ENCODE data around the gene PLAAT3.
"Not testable (repeated sequence)": the region's sequence is repeated elsewhere in the genome, so short reads cannot be mapped to it uniquely, and the experiment has no call there.

PLAAT3 gene

DNA sequence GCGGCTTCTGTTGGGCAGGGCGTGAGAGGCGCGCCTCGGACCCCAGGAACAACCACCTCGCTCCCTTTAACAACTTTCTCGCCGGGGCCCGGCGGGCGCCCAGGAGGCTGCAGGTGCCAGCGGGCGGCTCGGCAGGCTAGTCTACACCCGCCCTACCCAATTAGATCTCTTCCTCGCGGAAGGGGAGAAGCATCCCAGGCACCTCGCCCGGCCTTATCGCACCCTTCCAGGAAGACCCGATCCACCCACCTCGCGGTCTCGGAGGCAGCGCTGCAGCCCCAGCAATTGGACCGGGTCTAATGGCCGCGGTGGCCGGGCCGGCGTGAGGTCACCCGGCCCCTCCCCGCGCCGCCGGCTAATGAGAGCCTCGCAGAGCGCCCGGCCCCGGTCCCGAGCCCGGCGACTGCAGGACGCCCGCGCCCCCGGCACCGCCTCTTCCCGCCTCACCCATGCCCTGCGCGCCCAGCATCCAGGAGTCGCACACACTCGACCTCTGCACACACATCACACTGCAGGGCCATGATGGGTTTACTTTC is at the start of gene PLAAT3:
Gene PLAAT3, minus strand, starts transcription at position 298 of the 536 bp plus-strand sequence. CDS start 419 bp downstream, outside the sequence.
- no peak for TF ChIP-seq POLR2AphosphoS5 (IDR thresholded peaks at IDR 0.05; ENCODE audit: borderline replicate concordance, low read depth, low read length)
- no peak for DNase-seq (ENCODE audit: low read depth, low spot score)
- no peak within 1 kb of the TSS for H3K27ac ChIP-seq

DNA sequence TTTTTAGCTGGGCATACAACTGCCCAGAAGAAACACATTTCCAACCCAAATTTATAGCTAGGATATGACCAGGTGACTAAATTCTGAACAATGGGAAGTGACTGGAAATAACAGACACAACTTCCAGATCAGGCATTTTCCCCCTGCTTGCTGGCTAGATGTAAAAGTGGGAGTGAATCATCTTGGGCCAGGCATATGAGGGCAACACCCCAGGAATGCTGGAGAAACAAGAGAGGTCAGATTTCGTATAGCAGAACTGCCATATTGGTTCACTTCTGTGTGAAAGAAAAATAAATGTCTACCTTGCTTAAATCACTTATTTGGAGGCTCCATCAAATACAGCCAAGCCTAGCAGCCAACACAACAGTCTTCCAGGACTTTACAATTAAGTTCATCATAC is 49.6 kb upstream of the PLAAT3 start:
- no peak overlapping the region for H3K4me3 ChIP-seq
- no peak for DNase-seq (ENCODE audit: low read depth, low spot score)
- no peaks in the 10 kb centered on the region for H3K9me3 ChIP-seq (ENCODE audit: low read depth, low read length)
- H3K9ac ChIP-seq (ENCODE audit: insufficient read length) = no peak overlapping the region
- TF ChIP-seq EZH2 (IDR thresholded peaks at IDR 0.05) (no peak), FOXP2 (optimal IDR thresholded peaks at IDR 0.05; ENCODE audit: control extremely low read depth, extremely low read length, insufficient read depth) (no peak), POLR2AphosphoS5 (IDR thresholded peaks at IDR 0.05; ENCODE audit: borderline replicate concordance, low read depth, low read length) (no peak)
- peaks cover 4% of the 10 kb centered on the region; the same call in 1 of the 2 replicates for H3K36me3 ChIP-seq (ENCODE audit: insufficient read depth, low read length)
- H3K27ac ChIP-seq = no peak overlapping the region

More for the DNA sequence above, at the start of gene PLAAT3:
- Histone ChIP-seq H3K36me3 (ENCODE audit: insufficient read depth, low read length) (no peaks in the 10 kb centered on the region), H3K9me3 (ENCODE audit: low read depth, low read length) (no peaks in the 10 kb centered on the region), H3K4me3 (no peak within 1 kb of the TSS), H3K9ac (ENCODE audit: insufficient read length) (no peak within 1 kb of the TSS)

DNA sequence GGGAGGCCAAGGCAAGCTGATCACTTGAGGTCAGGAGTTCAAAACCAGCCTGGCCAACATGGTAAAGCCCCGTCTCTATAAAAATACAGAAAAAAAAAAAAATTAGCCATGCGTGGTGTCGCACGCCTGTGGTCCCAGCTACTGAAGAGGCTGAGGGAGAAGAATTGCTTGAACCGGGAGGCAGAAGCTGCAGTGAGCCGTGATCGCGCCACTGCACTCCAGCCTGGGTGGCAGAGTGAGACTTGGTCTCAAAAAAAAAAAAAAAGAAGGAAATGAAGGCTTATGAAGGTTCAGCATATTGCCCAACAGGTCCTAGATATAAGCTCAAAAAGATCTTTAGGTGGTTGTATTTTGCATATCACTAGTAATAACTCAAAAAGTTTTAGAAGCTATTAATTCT is 46.7 kb upstream of the PLAAT3 start:
- H3K9me3 ChIP-seq (ENCODE audit: low read depth, low read length) = no peaks in the 10 kb centered on the region
- H3K4me3 ChIP-seq = no peak overlapping the region
- TF ChIP-seq POLR2AphosphoS5 (IDR thresholded peaks at IDR 0.05; ENCODE audit: borderline replicate concordance, low read depth, low read length) = no peak
- TF ChIP-seq FOXP2 (optimal IDR thresholded peaks at IDR 0.05; ENCODE audit: control extremely low read depth, extremely low read length, insufficient read depth) = no peak
- no peak for TF ChIP-seq EZH2 (IDR thresholded peaks at IDR 0.05)
- no peak overlapping the region for H3K9ac ChIP-seq (ENCODE audit: insufficient read length)
- DNase-seq (ENCODE audit: low read depth, low spot score) = no peak
- H3K27ac ChIP-seq = no peak overlapping the region
- peaks cover 18% of the 10 kb centered on the region for H3K36me3 ChIP-seq (ENCODE audit: insufficient read depth, low read length)

DNA sequence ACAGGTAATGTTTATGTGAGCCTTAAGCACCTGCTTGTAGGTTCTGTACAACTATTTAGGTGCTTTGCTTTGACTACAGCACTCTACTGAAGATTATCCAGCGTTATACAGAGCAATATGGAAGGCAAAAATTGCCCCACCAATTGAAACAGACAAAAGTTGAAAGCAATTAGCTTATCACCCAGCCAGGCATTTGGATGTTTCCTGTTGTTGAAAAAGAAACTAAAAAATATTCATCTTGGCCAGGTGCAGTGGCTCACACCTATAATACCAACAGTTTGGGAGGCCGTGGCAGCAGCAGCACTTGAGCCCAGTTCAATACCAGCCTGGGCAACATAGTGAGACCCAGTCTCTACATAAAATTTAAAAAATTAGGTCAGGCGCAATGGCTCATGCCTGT is 38.4 kb upstream of the PLAAT3 start:
- Histone ChIP-seq H3K4me3 (no peak overlapping the region), H3K9me3 (ENCODE audit: low read depth, low read length) (no peaks in the 10 kb centered on the region), H3K9ac (ENCODE audit: insufficient read length) (no peak overlapping the region), H3K36me3 (ENCODE audit: insufficient read depth, low read length) (peaks cover 64% of the 10 kb centered on the region), H3K27ac (no peak overlapping the region)
- TF ChIP-seq FOXP2 (optimal IDR thresholded peaks at IDR 0.05; ENCODE audit: control extremely low read depth, extremely low read length, insufficient read depth) (no peak), EZH2 (IDR thresholded peaks at IDR 0.05) (no peak), POLR2AphosphoS5 (IDR thresholded peaks at IDR 0.05; ENCODE audit: borderline replicate concordance, low read depth, low read length) (no peak)
- DNase-seq (ENCODE audit: low read depth, low spot score) = no peak

DNA sequence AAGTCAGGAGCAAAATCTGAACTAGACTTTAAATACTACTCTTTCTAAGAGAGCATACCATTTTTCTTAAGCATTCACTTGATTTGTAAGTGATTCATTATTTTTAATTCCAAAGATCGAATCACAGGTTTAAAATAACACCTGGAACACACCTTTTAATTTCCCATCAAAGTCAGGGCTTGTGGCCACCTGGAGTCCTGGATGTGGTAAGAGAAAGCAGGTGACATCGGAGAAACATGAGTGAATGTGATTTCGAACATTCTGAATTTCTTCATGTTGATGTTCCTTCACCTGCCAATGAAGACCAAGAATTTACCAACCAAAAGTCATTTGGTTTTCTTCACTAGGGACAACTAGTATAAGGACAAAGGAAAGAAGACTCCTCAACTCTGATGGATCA is 29.0 kb upstream of the PLAAT3 start:
- H3K36me3 ChIP-seq (ENCODE audit: insufficient read depth, low read length) = peaks cover 61% of the 10 kb centered on the region
- DNase-seq (ENCODE audit: low read depth, low spot score) = no peak

DNA sequence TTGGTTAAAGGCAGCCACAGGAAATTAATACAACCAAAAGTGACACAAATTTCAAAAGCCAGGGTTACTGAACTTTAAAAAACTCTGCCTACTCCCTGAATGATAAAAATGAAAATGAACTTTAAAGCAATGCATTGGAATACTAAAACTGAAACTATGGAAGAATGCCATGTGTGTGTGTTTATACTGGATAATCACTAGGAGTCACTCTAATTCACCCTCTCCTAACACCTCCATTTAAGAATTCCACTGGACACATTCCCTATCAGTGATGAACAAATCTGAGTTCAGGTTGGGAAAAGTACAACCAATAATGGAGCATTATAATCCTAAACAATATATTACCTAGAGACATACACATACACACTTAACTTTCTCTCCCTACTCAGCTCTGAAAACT is 27.5 kb upstream of the PLAAT3 start:
- Histone ChIP-seq H3K27ac (no peak overlapping the region), H3K9ac (ENCODE audit: insufficient read length) (no peak overlapping the region), H3K4me3 (no peak overlapping the region), H3K9me3 (ENCODE audit: low read depth, low read length) (no peaks in the 10 kb centered on the region), H3K36me3 (ENCODE audit: insufficient read depth, low read length) (peaks cover 58% of the 10 kb centered on the region)
- TF ChIP-seq POLR2AphosphoS5 (IDR thresholded peaks at IDR 0.05; ENCODE audit: borderline replicate concordance, low read depth, low read length) (no peak), EZH2 (IDR thresholded peaks at IDR 0.05) (no peak), FOXP2 (optimal IDR thresholded peaks at IDR 0.05; ENCODE audit: control extremely low read depth, extremely low read length, insufficient read depth) (no peak)
- DNase-seq (ENCODE audit: low read depth, low spot score) = no peak

More for the DNA sequence above, 29.0 kb upstream of the PLAAT3 start:
- Histone ChIP-seq H3K4me3 (no peak overlapping the region), H3K9ac (ENCODE audit: insufficient read length) (no peak overlapping the region), H3K9me3 (ENCODE audit: low read depth, low read length) (no peaks in the 10 kb centered on the region), H3K27ac (no peak overlapping the region)
- TF ChIP-seq EZH2 (IDR thresholded peaks at IDR 0.05) (no peak), POLR2AphosphoS5 (IDR thresholded peaks at IDR 0.05; ENCODE audit: borderline replicate concordance, low read depth, low read length) (no peak), FOXP2 (optimal IDR thresholded peaks at IDR 0.05; ENCODE audit: control extremely low read depth, extremely low read length, insufficient read depth) (no peak)

DNA sequence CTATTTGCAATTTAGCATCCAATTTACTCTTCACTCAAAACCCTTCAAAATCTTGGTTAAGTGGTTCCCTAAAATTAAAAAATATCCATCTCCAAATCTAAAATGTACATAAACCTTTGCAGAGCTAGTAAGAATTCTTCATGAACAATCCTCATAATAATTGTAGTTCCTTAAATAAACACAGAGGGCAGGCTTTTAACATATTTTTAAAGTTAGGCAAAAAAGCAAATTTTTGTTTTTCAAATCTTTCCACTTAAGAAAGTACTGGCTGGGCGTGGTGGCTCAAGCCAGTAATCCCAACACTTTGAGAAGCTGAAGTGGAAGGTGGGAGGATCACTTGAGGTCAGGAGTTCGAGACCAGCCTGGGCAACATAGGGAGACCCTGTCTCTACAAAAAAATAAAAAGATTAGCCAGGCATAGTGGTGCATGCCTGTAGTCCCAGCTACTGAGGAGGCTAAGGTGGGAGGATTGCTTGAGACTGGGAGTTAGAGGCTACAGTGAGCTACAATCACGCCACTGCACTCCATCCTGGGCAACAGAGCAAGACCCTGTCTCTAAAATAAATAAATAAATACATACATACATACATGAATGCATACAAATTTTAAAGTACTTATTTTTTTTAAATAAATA is 25.1 kb upstream of the PLAAT3 start:
- H3K27ac ChIP-seq = no peak overlapping the region

DNA sequence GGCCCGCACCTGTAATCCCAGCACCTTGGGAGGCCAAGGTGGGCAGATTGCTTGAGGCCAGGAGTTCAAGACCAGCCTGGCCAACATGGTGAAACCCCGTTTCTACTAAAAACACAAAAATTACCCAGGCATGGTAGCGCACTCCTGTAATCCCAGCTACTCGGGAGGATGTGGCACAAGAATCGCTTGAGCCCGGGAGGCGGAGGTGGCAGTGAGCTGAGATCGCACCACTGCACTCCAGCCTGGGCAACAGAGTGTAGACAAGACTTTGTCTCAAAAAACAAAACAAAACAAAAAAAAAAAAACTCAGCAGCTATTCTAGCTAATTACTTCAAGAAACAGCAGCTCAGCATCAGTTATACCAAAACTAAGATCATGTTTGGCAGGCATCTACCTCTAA is 24.2 kb upstream of the PLAAT3 start:
- H3K4me3 ChIP-seq; H3K9ac ChIP-seq (ENCODE audit: insufficient read length); DNase-seq (ENCODE audit: low read depth, low spot score); H3K9me3 ChIP-seq (ENCODE audit: low read depth, low read length); H3K27ac ChIP-seq: not testable (repeated sequence)
- H3K36me3 ChIP-seq (ENCODE audit: insufficient read depth, low read length) = peaks cover 50% of the 10 kb centered on the region

More for the DNA sequence above, 25.1 kb upstream of the PLAAT3 start:
- no peak overlapping the region for H3K4me3 ChIP-seq
- TF ChIP-seq EZH2 (IDR thresholded peaks at IDR 0.05) = no peak
- no peak for TF ChIP-seq FOXP2 (optimal IDR thresholded peaks at IDR 0.05; ENCODE audit: control extremely low read depth, extremely low read length, insufficient read depth)
- no peak for TF ChIP-seq POLR2AphosphoS5 (IDR thresholded peaks at IDR 0.05; ENCODE audit: borderline replicate concordance, low read depth, low read length)
- H3K36me3 ChIP-seq (ENCODE audit: insufficient read depth, low read length) = peaks cover 57% of the 10 kb centered on the region
- no peak overlapping the region for H3K9ac ChIP-seq (ENCODE audit: insufficient read length)
- no peaks in the 10 kb centered on the region for H3K9me3 ChIP-seq (ENCODE audit: low read depth, low read length)
- DNase-seq (ENCODE audit: low read depth, low spot score) = no peak
